Coronary artery (tissue), 2 donors: Measurements from ENCODE around the gene FH.

ENCODE experiments used
- DNase-seq: peaks from one replicate; pipeline ENCODE4 v3.0.0-alpha.2; 2017; ENCODE audit warnings: low spot score
- H3K27ac ChIP-seq, 2 donors: fragments of 200-600 bp; sonication (generic); one replicate each; pipeline ENCODE4 v1.5.1; 2016 to 2019
- H3K4me3 ChIP-seq: fragments of 200-600 bp; sonication (generic); 2 replicates; pipeline ENCODE4 v1.5.1; 2016; ENCODE audit warnings: mild to moderate bottlenecking, moderate library complexity
- CTCF ChIP-seq: fragments of 200-600 bp; sonication (generic); IDR thresholded peaks from one replicate; pipeline ENCODE4 v1.5.1; 2019; ENCODE audit warnings: antibody characterized with exemption

FH gene

GRCh38 chr1:241525026-241525425 is 5.5 kb upstream of the FH start:
- Histone ChIP-seq H3K27ac (no peak overlapping the region), H3K4me3 (no peak overlapping the region)
- no peak for DNase-seq
- TF ChIP-seq CTCF = no peak

- Histone ChIP-seq H3K27ac (no peak overlapping the region), H3K4me3 (no peak overlapping the region)
- no peak for DNase-seq
- no peak for TF ChIP-seq CTCF
Measured at GRCh38 chr1:241521718-241522117, 2.2 kb upstream of the FH start.

- peak overlapping the region in 1 of 2 donors; percentile 95 for H3K27ac ChIP-seq
- no peak for TF ChIP-seq CTCF
- DNase-seq = no peak
- H3K4me3 ChIP-seq = peak overlapping the region; percentile 94
Measured at GRCh38 chr1:241520080-241520465, 518 bp upstream of the FH start.

GRCh38 chr1:241518476-241519307 is 863 bp downstream of the FH start:
- peak overlapping the region; percentile 75 to 95 for H3K27ac ChIP-seq
- H3K4me3 ChIP-seq = peak overlapping the region; percentile 94
- TF ChIP-seq CTCF = no peak
- peak; percentile 75 for DNase-seq

GRCh38 chr1:241513378-241513777 is 6.2 kb downstream of the FH start:
- Histone ChIP-seq H3K27ac (no peak overlapping the region), H3K4me3 (no peak overlapping the region)
- TF ChIP-seq CTCF = no peak
- no peak for DNase-seq

GRCh38 chr1:241507189-241507863 is 12.2 kb downstream of the FH start:
- no peak overlapping the region for H3K27ac ChIP-seq
- H3K4me3 ChIP-seq = no peak overlapping the region
- no peak for TF ChIP-seq CTCF
- no peak for DNase-seq

- no peak for DNase-seq
- H3K27ac ChIP-seq = no peak overlapping the region
- TF ChIP-seq CTCF = no peak
- H3K4me3 ChIP-seq = no peak overlapping the region
Measured at GRCh38 chr1:241503444-241503843, 16.1 kb downstream of the FH start.
